ENCODE measurements around the gene DNAI7.

DNAI7 gene

GRCh38 chr12:25071366-25071765 lies 123.6 kb downstream of the DNAI7 start:
- H3K4me1 ChIP-seq (ENCODE audit: control insufficient read depth, insufficient read depth, low read length) = no peaks in the 10 kb centered on the region
- no peaks in the 10 kb centered on the region for H3K27me3 ChIP-seq (replicated peaks; ENCODE audit: control insufficient read depth, insufficient read depth, low read length)
- no peak for DNase-seq (ENCODE audit: low read depth)
- no peaks in the 10 kb centered on the region for H3K9me3 ChIP-seq (ENCODE audit: control insufficient read depth, low read length)
- H3K36me3 ChIP-seq (ENCODE audit: control insufficient read depth, insufficient read depth, low read length, severe bottlenecking) = no peaks in the 10 kb centered on the region
- H3K9ac ChIP-seq (ENCODE audit: low read length) = no peak overlapping the region
- H3K4me3 ChIP-seq (ENCODE audit: low read length) = no peak overlapping the region

GRCh38 chr12:25069224-25069623 lies 125.7 kb downstream of the DNAI7 start:
- Histone ChIP-seq H3K4me3 (ENCODE audit: low read length) (no peak overlapping the region), H3K36me3 (ENCODE audit: control insufficient read depth, insufficient read depth, low read length, severe bottlenecking) (no peaks in the 10 kb centered on the region), H3K9ac (ENCODE audit: low read length) (no peak overlapping the region), H3K27me3 (replicated peaks; ENCODE audit: control insufficient read depth, insufficient read depth, low read length) (no peaks in the 10 kb centered on the region), H3K9me3 (ENCODE audit: control insufficient read depth, low read length) (no peaks in the 10 kb centered on the region), H3K4me1 (ENCODE audit: control insufficient read depth, insufficient read depth, low read length) (no peaks in the 10 kb centered on the region)
- no peak for DNase-seq (ENCODE audit: low read depth)

GRCh38 chr12:25065035-25065434 lies 129.9 kb downstream of the DNAI7 start:
- H3K36me3 ChIP-seq (ENCODE audit: control insufficient read depth, insufficient read depth, low read length, severe bottlenecking) = no peaks in the 10 kb centered on the region
- H3K27me3 ChIP-seq (replicated peaks; ENCODE audit: control insufficient read depth, insufficient read depth, low read length) = no peaks in the 10 kb centered on the region
- no peak overlapping the region for H3K9ac ChIP-seq (ENCODE audit: low read length)
- no peaks in the 10 kb centered on the region for H3K9me3 ChIP-seq (ENCODE audit: control insufficient read depth, low read length)
- no peak for DNase-seq (ENCODE audit: low read depth)
- H3K4me1 ChIP-seq (ENCODE audit: control insufficient read depth, insufficient read depth, low read length) = no peaks in the 10 kb centered on the region
- H3K4me3 ChIP-seq (ENCODE audit: low read length) = no peak overlapping the region

GRCh38 chr12:25063873-25064628 lies 130.9 kb downstream of the DNAI7 start:
- H3K4me1 ChIP-seq (ENCODE audit: control insufficient read depth, insufficient read depth, low read length) = no peaks in the 10 kb centered on the region
- no peaks in the 10 kb centered on the region for H3K9me3 ChIP-seq (ENCODE audit: control insufficient read depth, low read length)
- H3K9ac ChIP-seq (ENCODE audit: low read length) = no peak overlapping the region
- no peak for DNase-seq (ENCODE audit: low read depth)
- H3K4me3 ChIP-seq (ENCODE audit: low read length) = no peak overlapping the region
- H3K27me3 ChIP-seq (replicated peaks; ENCODE audit: control insufficient read depth, insufficient read depth, low read length) = no peaks in the 10 kb centered on the region
- no peaks in the 10 kb centered on the region for H3K36me3 ChIP-seq (ENCODE audit: control insufficient read depth, insufficient read depth, low read length, severe bottlenecking)

- H3K36me3 ChIP-seq (ENCODE audit: control insufficient read depth, insufficient read depth, low read length, severe bottlenecking) = no peaks in the 10 kb centered on the region
- H3K9me3 ChIP-seq (ENCODE audit: control insufficient read depth, low read length) = no peaks in the 10 kb centered on the region
- no peaks in the 10 kb centered on the region for H3K4me1 ChIP-seq (ENCODE audit: control insufficient read depth, insufficient read depth, low read length)
- H3K27me3 ChIP-seq (replicated peaks; ENCODE audit: control insufficient read depth, insufficient read depth, low read length) = no peaks in the 10 kb centered on the region
- H3K9ac ChIP-seq (ENCODE audit: low read length) = no peak overlapping the region
- no peak overlapping the region for H3K4me3 ChIP-seq (ENCODE audit: low read length)
- no peak for DNase-seq (ENCODE audit: low read depth)
Observed at GRCh38 chr12:25058658-25059058, 136.3 kb downstream of the DNAI7 start.

All from adipocyte (in vitro differentiated cells).